GM12801 (cell line): Measurements from ENCODE around the gene DMWD.

Experiments
- CTCF ChIP-seq: IDR thresholded peaks from one replicate; pipeline ENCODE4 v1.5.1; 2011; ENCODE audit warnings: control low read depth; ENCODE audit not compliant: insufficient read length; ENCODE audit errors: extremely low read depth

The DMWD gene

GRCh38 chr19:45815481-45816216, 23.0 kb upstream of the DMWD start:
- TF ChIP-seq CTCF = no peak

- no peak for TF ChIP-seq CTCF
These were observed 22.3 kb upstream of the DMWD start, which contains the start of gene RSPH6A for GRCh38 chr19:45814851-45815480. Gene RSPH6A (minus strand): TSS chr19:45815308. CDS start chr19:45815176, 132 bp downstream.

DNA sequence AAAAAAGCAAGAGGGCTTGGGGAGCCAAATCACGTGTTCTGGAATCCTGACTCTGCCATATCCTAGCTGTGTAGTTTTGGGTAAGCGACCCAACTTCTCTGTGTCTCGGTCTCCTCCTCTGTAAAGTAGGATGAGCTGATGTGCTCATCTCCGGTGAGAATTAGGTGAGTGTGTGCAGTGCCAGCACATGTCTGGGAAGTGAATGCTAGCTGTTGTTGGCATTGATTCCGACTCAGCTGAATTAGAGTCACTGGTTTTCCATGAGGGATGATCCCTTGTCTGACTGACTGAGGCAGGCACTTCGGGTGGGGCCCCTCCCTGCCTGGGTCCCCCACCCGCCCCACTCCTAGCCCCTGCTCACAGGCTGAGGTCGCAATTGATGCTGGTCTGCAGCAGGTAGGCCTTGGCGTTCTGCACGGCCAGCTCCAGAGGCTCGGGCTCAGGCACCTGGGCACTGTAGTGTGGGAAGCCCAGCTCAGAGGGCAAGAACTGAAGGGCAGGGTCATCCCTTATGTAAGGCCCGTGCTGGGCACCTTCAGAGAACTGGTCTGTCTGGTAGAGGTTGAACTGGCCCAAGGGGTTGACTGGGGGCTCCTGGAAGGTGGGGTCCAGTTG, 21.6 kb upstream of the DMWD start:
- no peak for TF ChIP-seq CTCF

GRCh38 chr19:45812297-45812696, 19.7 kb upstream of the DMWD start:
- no peak for TF ChIP-seq CTCF

- TF ChIP-seq CTCF = no peak
These were observed 17.1 kb upstream of the DMWD start for GRCh38 chr19:45809643-45810159.

DNA sequence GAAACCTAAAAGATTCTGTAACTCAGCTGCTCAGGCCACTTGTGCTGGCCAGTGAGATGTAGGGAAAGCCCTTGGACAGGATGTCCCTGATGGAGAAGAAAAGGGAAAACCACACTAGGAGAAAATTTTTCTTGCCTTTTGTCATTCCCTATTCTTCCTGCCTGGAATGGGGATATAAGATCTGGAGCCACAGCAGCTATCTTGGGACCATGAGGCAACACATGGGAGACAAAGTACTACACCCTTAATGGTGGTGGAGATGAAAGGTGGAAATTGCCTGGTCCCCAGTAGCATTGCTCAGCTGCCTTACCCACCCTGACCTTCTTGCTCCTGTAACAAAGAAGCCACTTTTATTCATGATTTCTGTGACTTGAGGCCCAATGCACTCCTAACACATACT, 13.1 kb upstream of the DMWD start:
- TF ChIP-seq CTCF = no peak

GRCh38 chr19:45804959-45805230, 12.2 kb upstream of the DMWD start:
- TF ChIP-seq CTCF = no peak
